ENCODE data around the gene DHX40. TPM values are rescaled to one million over a fixed set of nuclear protein-coding genes. Genes with fewer than 3 reads are reported as not detected.

The DHX40 gene
- total RNA-seq, 1 experiment from 2014 or later, result 16.2 TPM

DNA sequence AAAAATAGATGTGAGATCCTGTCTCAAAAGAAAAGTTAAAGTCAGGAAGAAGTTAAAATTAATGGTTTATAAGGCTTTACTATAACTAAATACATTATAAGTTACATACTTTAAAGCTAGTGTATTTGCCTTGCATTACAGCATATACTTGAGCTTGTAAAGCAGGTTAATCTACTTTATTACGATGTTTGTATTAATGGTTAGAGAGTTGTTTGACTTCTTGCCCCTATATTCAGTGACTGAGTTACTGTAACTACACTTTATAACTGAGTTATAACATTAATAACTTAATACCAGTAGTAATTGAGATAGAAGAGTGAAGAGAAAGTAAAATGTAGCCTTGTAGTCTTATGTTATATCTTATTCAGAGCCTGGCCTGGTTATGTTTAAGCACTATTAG lies 77.2 kb downstream of the DHX40 start:
- no peaks in the 10 kb centered on the region for H3K9me3 ChIP-seq (ENCODE audit: control insufficient read depth, insufficient read depth, low read depth, low read length)
- in situ Hi-C loops (cut with HindIII; ENCODE audit: low pct_unique_long_range_greater_than_20kb, low sequenced_read_pairs) (no loop called here), intact Hi-C loops (cut with micrococcal nuclease; ENCODE audit: unreplicated experiment) (no loop called here)
- ChIA-PET CTCF (no interaction called here), POLR2A (no interaction called here)
- peaks cover 10% of the 10 kb centered on the region for H3K4me1 ChIP-seq (ENCODE audit: control insufficient read depth, insufficient read depth, low read length)
- BruUV-seq (replicated peaks), result no TSS peak
- no peak overlapping the region for H3K4me3 ChIP-seq (ENCODE audit: low read depth in 2 of 2, low read length in 2 of 2)
- H3K27ac ChIP-seq (ENCODE audit: low read length), result no peak overlapping the region
- DNase-seq (ENCODE audit: low read depth, low spot score), result no peak
- no peak for TF ChIP-seq REST (IDR thresholded peaks at IDR 0.05; ENCODE audit: insufficient read depth in 1 of 2, low read depth in 2 of 2, low read length in 1 of 2)
- TF ChIP-seq POLR2AphosphoS5 (IDR thresholded peaks at IDR 0.05; ENCODE audit: low read depth, low read length), result no peak
- no peak for TF ChIP-seq CTCF (IDR thresholded peaks at IDR 0.05)
- no peak for TF ChIP-seq TCF7L2 (IDR thresholded peaks at IDR 0.05; ENCODE audit: low read depth, low read length)
- TF ChIP-seq SIN3A (IDR thresholded peaks at IDR 0.05; ENCODE audit: borderline replicate concordance, insufficient read depth, low read depth, low read length), result no peak
- H3K36me3 ChIP-seq (ENCODE audit: control insufficient read depth, insufficient read depth, low read length), result peaks cover 24% of the 10 kb centered on the region
- H3K27me3 ChIP-seq (ENCODE audit: control insufficient read depth, insufficient read depth, low read length), result no peaks in the 10 kb centered on the region
- ATAC-seq, result no peak

DNA sequence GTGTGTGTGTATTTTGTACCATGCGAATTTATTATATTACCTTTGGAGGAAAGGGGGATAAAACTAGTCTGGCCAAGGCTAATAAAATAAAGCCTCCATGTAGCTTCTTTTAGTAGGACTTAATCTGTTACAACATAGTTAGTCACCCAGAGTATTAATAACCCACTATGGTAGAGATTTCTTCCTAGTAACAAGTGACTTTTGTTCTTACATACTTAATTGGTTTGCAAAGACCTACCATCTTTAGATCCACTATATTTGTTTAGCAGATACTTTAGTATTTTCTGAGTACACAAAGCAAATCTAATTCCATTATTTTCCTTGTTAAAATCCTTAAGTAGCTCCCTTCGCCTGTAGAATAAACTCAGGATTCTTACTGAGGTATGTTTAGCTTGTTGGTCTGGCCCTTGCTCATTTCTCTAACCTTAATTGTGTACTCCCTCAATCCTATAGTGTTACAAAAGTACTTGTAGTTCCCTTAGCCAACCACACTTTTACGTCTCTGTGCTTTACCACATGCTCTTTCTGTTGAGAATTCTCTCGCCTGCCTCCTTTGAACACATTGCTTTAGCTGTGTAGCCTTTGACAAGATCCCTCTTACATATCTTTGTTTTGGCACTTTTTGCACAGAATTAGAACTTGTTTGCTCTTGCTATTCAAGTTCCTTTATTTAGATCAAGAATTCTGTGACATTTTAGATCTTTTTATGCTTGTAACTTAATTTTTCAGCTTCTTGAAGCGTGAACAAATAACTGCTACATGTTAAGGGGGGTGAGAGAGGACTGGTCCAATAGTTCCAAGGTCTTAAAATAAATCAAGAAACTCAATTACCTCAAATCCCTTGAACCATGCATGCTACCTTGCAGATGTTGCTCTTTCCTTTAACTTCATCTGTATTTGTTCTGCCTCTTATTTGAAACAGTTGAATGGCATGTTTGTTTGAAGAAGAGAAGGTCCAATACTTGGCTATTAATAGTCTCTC lies 78.0 kb downstream of the DHX40 start:
- no peaks in the 10 kb centered on the region for H3K27me3 ChIP-seq (ENCODE audit: control insufficient read depth, insufficient read depth, low read length)
- ATAC-seq, result no peak
- no peak overlapping the region for H3K4me3 ChIP-seq (ENCODE audit: low read depth in 2 of 2, low read length in 2 of 2)
- no peaks in the 10 kb centered on the region for H3K9me3 ChIP-seq (ENCODE audit: control insufficient read depth, insufficient read depth, low read depth, low read length)
- intact Hi-C loops (cut with micrococcal nuclease; ENCODE audit: unreplicated experiment) (no loop called here), in situ Hi-C loops (cut with HindIII; ENCODE audit: low pct_unique_long_range_greater_than_20kb, low sequenced_read_pairs) (no loop called here)
- H3K27ac ChIP-seq (ENCODE audit: low read length), result no peak overlapping the region
- peaks cover 10% of the 10 kb centered on the region for H3K4me1 ChIP-seq (ENCODE audit: control insufficient read depth, insufficient read depth, low read length)
- peaks cover 33% of the 10 kb centered on the region for H3K36me3 ChIP-seq (ENCODE audit: control insufficient read depth, insufficient read depth, low read length)
- no peak for DNase-seq (ENCODE audit: low read depth, low spot score)
- TF ChIP-seq POLR2AphosphoS5 (IDR thresholded peaks at IDR 0.05; ENCODE audit: low read depth, low read length), result no peak
- TF ChIP-seq TCF7L2 (IDR thresholded peaks at IDR 0.05; ENCODE audit: low read depth, low read length), result no peak
- TF ChIP-seq REST (IDR thresholded peaks at IDR 0.05; ENCODE audit: insufficient read depth in 1 of 2, low read depth in 2 of 2, low read length in 1 of 2), result no peak
- TF ChIP-seq CTCF (IDR thresholded peaks at IDR 0.05), result no peak
- no peak for TF ChIP-seq SIN3A (IDR thresholded peaks at IDR 0.05; ENCODE audit: borderline replicate concordance, insufficient read depth, low read depth, low read length)
- no TSS peak for BruUV-seq (replicated peaks)
- ChIA-PET POLR2A (interaction anchor here (0.6 kb wide), 1 partner anchor 11 kb away, joined by 3 read pairs; no protein-coding TSS in a partner anchor), CTCF (no interaction called here)
